Prostate gland (tissue), 2 donors: ENCODE data around the gene SSTR3.

Experiments used
- POLR2A ChIP-seq: fragments of 450-650 bp; IDR thresholded peaks from one replicate; pipeline ENCODE4 v1.6.1; 2016; ENCODE audit warnings: antibody characterized with exemption, mild to moderate bottlenecking
- TF ChIP-seq, protein P1 (sequence below), 4 experiments: fragments of 200-600 bp in 2 of 4; fragments of 450-650 bp in 2 of 4; sonication (generic) in 2 of 4; IDR thresholded peaks; 1 replicate in 3 of 4; 2 replicates in 1 of 4; pipeline ENCODE4 v1.5.1; 2016 to 2019; ENCODE audit warnings: antibody characterized with exemption in 4 of 4, mild to moderate bottlenecking in 2 of 4, moderate library complexity in 2 of 4

DNA sequence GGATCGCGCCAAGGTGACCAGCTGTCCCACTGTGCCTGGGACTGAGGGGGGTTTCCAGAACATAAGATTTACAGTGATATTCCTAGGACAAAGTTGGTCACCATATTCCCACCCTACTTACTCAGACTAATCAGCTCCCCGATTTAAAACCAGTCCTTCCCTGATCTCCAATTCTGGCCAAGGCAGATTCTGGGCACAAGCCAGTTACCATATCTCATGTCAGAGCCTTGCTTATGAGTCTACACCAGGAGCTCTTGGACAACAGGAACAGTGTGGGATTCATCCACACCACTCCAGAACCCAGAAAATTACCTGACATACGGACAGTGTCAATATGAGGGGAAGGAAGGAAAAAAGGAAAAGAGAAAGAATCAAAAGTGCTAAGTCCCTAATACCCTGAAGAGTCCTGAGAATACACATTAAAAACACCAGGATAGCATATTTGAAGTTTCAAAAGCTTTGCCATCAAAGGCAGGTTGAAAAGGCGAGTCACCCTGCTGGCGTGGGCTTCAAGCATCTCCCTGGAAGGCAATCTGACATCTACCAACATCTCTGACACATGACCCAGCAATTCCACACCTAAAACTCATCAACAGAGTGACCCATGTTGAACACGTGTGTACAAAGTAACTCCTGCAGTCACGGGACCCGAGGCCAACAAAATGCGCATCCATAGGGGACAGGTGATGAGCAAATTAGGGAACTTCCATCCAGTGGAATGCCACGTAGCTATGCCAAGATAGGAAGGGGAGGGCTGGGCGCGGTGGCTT, 54.6 kb downstream of the SSTR3 start:
- TF ChIP-seq, protein P1, sequence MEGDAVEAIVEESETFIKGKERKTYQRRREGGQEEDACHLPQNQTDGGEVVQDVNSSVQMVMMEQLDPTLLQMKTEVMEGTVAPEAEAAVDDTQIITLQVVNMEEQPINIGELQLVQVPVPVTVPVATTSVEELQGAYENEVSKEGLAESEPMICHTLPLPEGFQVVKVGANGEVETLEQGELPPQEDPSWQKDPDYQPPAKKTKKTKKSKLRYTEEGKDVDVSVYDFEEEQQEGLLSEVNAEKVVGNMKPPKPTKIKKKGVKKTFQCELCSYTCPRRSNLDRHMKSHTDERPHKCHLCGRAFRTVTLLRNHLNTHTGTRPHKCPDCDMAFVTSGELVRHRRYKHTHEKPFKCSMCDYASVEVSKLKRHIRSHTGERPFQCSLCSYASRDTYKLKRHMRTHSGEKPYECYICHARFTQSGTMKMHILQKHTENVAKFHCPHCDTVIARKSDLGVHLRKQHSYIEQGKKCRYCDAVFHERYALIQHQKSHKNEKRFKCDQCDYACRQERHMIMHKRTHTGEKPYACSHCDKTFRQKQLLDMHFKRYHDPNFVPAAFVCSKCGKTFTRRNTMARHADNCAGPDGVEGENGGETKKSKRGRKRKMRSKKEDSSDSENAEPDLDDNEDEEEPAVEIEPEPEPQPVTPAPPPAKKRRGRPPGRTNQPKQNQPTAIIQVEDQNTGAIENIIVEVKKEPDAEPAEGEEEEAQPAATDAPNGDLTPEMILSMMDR (IDR thresholded peaks at IDR 0.05): no peak
- TF ChIP-seq POLR2A: no peak
